Left kidney (tissue), 2 donors: ENCODE results near the gene NCBP3. TPM values are rescaled to one million over a fixed set of nuclear protein-coding genes. Genes with fewer than 3 reads are reported as not detected.
"Not testable (repeated sequence)": the region's sequence is repeated elsewhere in the genome, so short reads cannot be mapped to it uniquely, and the experiment has no call there.

ENCODE experiments used
- DNase-seq: peaks from one replicate; pipeline ENCODE4 v3.0.0-alpha.2; 2013
- polyA plus RNA-seq: library from polyadenylated mRNA; unstranded; fragments of 120-200 nt; gene quantifications from one replicate; pipeline ENCODE4 v1.2.1, GENCODE V29; 2013; ENCODE audit not compliant: insufficient read length

NCBP3 gene
- polyA plus RNA-seq, 1 donor: 116 TPM

DNA sequence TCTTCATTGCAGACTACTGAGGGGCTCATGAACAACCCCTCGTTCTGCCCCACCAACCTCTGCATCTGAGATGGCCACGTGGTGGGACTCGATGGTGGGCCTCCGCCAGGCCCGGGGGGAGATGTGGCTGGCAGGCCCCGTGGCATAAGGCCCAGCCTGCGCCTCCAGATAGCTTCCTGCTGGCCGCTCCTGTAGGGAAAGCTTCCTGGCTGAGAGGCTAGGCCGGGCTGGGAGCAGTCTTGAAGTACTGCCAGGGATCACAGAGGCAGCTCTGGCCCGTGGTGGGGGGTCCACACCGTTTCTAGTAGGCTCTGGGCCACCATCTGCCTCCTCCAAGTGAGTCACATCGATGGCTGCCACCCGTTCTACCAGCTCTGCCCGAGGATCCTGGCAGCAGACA lies 39.2 kb upstream of the NCBP3 start:
- no peak for DNase-seq

DNA sequence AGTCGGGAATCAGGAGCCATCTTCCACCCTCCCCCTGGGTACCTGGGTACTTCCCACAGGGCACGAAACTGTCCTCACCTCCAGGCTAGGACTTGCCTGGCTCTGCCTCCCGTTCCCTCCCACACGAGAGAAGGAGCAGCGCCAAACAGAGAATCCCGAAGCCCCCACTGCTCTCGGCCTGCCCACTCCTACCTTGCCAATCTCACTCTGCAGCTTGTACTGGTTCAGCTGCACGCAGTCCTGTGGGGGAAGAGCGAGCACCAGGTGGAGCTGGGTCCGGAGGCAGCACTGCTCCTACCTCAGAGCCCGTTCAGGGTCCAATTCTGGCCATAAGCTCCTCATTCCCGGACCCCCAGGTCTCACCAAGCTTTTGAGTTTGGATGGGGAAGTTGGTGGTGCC lies 38.1 kb upstream of the NCBP3 start:
- DNase-seq: no peak

DNA sequence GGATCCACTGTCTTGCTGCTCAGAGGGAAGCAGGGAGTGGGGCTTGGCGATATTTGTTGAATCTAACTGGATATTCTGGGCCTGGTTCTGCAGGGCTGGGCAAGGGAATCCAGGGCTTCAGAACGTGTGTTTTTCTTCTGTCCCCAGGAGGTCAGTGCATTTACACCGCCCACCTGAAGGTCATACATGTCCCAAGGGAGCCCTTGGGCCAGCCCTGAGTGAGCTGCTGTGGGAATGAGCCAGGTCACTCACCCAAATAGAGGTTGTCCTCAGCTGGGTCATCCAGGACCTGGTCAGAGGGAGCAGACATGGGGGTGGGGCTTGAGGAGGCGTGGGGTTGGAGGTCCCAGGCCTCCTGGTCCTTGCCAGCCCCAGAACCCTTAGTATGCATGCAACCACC lies 36.2 kb upstream of the NCBP3 start:
- no peak for DNase-seq

- DNase-seq: no peak
Measured at GRCh38 chr17:3880983-3881382, 34.9 kb upstream of the NCBP3 start.

DNA sequence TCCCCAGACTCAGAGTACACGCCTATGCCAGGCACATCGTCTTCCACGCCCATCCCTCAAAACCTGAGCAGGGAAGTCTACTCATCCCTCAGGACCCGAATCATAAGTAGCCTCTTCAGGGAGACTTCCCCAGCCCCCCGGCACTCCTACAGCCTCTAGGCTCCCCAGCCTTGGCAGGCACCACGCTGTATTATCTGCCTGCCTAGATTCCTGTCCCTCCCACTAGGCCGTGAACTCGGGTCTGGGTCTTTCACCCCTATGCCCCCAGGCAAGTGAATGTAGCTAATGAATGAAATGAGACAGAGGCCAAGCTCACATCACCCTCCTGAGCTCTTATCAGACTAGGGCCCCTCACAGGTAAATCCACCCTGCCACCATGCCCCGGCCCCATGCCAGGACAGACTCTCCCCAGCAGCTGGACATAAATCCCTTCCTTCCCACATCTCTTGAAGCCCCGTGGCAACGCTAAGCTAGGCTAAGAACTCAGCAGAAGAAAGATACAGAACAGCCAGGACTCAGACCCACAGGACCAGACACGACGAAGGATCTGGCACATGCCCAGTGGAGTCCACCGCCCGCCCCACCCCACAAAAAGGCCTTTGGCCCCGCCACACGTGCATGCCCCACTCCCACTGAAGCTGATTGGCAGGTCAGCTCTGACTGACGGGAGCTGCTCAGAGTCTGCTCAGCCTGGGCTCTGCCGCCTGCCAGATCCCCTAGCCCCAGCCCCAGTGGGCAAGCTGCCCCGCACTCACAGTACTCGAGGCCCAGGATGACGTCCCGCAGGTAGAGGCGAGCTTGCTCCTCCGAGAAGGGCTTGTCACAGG lies 33.8 kb upstream of the NCBP3 start:
- no peak for DNase-seq

GRCh38 chr17:3879186-3879585 lies 33.1 kb upstream of the NCBP3 start:
- no peak for DNase-seq

GRCh38 chr17:3877220-3877619 lies 31.2 kb upstream of the NCBP3 start:
- no peak for DNase-seq

GRCh38 chr17:3875317-3875716 lies 29.3 kb upstream of the NCBP3 start:
- no peak for DNase-seq

DNA sequence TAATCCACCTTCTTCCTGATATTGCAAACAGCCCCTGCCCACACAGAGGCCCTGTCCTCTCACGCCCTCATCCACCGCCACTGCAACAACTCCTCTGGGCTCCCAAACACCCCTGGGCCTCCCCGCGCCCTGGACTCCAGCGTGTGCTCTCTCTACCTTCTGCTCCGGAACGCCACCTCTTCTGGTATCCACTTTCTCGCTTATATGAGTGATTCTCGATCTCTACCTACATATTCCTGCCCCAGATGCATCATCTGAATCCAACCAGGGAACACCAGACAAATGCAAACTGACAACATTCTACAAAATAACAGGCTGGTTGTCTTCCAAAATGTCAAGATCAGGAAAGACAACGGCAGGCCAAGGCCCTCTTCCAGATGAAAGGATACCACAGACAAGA lies 27.8 kb upstream of the NCBP3 start:
- no peak for DNase-seq

DNA sequence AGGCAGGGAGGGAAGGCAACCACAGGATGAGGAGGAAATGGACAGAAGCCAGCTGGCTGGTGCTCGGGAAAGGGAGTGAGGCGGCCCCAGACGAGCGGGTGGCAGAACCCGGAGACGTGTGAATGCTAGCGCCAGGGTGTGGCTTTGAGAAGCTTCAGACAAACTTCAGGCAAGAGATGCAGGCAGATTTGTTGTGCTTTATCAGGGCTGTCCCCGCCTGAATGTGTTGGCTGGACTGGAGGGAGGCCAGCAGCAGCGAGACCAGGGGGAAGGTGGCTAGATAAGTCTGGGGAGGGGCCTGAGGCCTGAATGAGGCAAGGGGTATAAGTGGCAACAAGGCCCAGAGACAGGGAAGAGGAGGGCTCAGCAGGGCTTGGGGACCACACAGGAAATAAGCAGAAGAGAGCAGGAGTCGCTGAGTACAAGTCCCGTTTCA lies 24.8 kb upstream of the NCBP3 start:
- DNase-seq: no peak

GRCh38 chr17:3867606-3868005 lies 21.6 kb upstream of the NCBP3 start:
- no peak for DNase-seq

DNA sequence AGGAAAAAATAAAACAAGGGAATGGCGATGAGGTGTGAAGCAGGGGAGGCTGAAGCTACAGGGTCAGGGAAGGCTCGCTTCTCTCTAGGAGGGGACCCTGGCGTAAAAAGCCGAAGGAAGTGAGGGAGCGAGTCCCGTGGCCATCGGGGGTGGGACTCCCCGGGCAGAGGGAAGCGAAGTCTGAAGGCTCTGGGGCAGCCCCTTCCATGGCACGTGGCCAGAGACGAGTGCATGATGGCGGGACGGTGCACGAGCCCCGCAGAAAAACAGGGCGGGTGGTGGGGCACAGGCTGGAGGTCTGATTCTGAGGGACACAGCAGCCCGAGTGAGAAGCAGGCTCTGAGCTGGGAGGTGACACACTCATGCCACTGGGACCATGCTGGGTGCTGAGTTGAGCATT lies 21.1 kb upstream of the NCBP3 start:
- DNase-seq: no peak

DNA sequence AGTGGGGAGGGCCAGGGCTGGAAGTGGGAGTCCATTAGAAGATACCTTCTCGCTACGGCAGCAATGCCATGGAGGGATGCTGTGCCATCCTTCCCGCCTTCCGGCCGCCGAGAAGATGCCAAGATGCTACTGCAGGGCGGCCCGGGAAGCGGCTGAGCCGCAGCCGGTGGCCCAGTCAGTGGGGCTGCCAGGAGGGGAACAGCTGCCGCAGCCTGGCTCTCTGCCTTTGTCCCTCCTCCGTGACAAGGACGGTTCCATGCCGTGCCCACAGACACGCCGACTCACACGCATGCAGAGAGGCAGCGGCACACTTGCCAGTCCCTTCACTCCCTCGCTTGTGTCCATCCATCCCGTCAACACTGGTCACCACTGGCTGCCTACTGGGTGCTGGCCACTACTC lies 20.2 kb upstream of the NCBP3 start:
- no peak for DNase-seq

DNA sequence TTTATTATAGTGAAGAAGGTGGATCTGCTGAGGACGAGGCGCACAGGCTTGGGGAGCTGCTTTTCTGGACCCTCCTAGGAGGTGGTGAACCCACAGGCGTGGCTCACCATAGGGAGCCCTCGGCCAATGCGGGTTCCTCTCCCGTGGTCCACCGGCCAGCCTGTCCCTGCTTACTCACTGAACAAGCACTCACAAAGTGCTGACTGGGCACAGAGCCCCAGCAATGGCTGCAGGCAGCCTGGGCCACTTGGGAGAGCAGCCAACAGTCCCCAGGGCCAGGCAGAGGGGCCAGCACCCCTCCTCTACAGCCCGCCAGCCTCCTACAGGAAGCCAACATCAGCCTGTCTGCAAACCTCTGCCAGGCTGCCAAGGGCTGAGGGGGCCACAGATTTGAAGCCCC lies 19.1 kb upstream of the NCBP3 start:
- no peak for DNase-seq

- no peak for DNase-seq
Measured at GRCh38 chr17:3864534-3864933, 18.5 kb upstream of the NCBP3 start.

DNA sequence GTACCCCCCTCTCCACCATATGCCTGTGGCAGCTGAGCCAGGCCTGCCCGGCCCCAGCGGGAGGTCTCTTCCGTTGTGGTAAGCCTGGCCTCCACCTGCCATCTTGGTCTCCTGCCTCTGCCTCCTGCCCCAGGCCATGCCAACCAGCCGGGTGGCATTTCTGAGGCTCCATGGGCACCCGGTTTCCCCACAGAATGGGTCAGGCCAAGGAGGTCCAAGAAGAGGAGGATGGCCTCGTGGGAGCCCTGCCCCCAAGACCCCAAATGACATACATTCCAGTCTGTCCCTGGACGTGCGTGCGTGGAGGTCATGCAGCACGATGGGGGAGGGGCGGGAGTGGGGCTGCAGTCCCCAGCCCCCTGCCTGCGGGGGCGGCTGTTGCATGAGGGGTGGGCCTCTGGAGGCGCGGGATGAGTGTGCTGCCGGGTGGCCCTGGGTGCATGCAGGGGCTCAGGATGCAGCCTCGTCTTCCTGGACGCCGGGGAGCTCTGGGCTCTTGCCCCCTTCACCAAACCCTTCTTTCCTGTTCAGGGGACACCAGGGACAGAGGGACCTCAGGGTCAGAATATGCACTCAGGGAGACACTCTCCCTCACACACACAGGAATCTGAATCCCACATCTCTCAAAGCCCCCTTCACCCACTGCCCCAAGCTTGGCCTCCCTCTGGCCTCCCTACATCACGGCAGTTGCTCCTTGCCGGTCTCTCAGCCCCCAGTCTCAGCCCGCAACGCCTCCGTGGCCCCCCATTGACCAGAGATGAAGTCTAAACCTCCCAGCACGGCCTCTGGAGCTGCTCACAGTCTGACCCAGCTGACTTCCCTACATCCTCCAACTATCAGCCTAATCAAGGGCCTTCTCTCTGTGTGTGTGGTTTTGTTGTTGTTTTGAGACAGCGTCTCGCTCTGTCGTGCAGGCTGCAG lies 16.0 kb upstream of the NCBP3 start:
- no peak for DNase-seq

GRCh38 chr17:3860939-3861700 lies 15.1 kb upstream of the NCBP3 start:
- no peak for DNase-seq

- no peak for DNase-seq
Measured at GRCh38 chr17:3859940-3860339, 13.9 kb upstream of the NCBP3 start.

DNA sequence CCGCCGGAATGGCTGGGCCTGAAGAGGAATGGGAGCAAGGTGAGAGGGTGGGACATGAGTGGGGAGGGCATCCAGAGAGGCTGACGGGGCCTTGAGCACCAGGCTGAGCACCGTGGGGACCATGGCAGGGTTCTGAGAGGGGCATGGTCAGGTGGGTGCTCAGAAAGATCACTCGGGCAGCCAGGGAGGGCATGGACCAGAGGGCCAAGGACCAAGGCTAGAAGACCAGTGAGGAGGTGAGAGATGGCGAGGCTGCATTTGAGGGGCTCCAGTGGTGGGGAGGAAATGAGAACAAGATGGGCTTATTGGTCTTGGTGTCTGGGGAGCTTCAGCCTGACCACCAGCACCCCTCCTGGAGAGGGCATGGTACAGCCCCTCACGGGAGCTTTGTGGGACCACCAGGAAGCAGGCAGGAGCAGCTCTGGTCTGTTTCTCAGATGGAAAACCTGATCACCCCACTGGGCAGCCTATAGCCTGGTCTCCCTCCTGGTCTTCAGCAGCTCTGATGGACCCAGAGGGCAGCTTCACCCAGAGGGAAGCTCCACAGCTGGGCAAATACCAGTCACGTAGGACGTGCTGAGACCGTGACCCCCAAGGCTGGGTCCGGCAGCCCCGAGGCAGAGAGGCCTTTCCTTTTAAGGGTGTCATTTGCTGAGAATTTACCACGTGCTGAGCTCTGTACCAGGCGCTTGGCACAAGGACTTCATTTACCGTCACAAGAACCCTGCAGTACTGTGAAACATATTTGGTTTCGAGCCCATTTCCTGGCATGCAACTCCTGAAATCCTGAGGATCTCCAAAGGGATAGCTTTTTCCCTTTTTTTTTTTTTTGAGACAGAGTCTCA lies 11.4 kb upstream of the NCBP3 start:
- no peak for DNase-seq

DNA sequence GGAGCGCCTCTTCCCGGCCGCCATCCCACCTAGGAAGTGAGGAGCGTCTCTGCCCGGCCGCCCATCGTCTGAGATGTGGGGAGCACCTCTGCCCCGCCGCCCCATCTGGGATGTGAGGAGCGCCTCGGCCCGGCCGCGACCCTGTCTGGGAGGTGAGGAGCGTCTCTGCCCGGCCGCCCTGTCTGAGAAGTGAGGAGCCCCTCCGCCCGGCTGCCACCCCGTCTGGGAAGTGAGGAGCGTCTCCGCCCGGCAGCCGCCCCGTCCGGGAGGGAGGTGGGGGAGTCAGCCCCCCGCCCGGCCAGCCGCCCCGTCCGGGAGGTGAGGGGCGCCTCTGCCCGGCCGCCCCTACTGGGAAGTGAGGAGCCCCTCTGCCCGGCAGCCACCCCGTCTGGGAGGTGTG lies 8.2 kb upstream of the NCBP3 start:
- DNase-seq: not testable (repeated sequence)

- no peak for DNase-seq
Measured at GRCh38 chr17:3852561-3852960, 6.5 kb upstream of the NCBP3 start.
